ENCODE measurements around the gene LONRF3.

The LONRF3 gene

DNA sequence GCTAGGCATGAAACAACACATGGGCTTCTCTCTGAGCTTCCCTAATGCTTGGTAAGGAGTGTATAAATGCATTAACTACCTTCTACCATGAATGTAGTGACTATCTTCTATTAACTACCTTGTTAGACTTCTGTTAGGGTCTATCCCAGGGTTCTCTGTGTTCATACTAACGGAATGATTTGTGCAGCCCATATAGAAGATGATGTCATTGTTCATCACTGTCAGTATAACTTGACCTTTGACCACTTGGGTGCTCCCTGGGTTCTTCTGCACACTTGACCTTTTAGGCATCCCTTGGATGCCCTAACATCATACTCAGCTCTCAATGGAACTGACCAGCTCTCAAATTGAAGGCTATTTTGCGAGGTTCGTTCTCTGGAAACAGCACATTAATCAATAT lies 67.6 kb downstream of the LONRF3 start:
- Histone ChIP-seq H3K4me3 (ENCODE audit: low read depth, low read length) (no peak overlapping the region), H3K9me3 (no peaks in the 10 kb centered on the region), H3K27me3 (no peaks in the 10 kb centered on the region), H3K4me1 (no peaks in the 10 kb centered on the region), H3K36me3 (no peaks in the 10 kb centered on the region)
- TF ChIP-seq, protein P1, sequence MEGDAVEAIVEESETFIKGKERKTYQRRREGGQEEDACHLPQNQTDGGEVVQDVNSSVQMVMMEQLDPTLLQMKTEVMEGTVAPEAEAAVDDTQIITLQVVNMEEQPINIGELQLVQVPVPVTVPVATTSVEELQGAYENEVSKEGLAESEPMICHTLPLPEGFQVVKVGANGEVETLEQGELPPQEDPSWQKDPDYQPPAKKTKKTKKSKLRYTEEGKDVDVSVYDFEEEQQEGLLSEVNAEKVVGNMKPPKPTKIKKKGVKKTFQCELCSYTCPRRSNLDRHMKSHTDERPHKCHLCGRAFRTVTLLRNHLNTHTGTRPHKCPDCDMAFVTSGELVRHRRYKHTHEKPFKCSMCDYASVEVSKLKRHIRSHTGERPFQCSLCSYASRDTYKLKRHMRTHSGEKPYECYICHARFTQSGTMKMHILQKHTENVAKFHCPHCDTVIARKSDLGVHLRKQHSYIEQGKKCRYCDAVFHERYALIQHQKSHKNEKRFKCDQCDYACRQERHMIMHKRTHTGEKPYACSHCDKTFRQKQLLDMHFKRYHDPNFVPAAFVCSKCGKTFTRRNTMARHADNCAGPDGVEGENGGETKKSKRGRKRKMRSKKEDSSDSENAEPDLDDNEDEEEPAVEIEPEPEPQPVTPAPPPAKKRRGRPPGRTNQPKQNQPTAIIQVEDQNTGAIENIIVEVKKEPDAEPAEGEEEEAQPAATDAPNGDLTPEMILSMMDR (IDR thresholded peaks at IDR 0.05; ENCODE audit: low read depth, low read length) = no peak
- no peak for DNase-seq

DNA sequence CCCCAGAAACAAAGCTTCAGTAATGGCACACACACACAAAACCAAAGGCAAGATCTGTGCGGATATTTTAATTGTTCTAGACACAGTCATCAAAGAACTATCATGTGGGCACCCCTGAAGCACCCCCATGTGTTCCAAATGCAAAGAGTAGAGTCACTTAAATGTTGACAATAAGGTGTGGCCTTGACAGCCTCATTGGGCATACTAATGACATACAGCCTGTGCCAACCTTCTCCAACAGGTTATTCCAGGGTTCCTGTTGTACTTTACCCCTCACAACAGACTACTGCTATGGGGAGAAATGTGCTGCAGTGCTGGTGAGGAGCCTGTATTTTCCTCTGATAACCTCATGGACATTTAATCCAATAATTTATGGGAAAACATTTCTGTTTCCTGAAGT lies 68.6 kb downstream of the LONRF3 start:
- Histone ChIP-seq H3K4me1 (no peaks in the 10 kb centered on the region), H3K36me3 (no peaks in the 10 kb centered on the region), H3K27me3 (no peaks in the 10 kb centered on the region), H3K9me3 (no peaks in the 10 kb centered on the region), H3K4me3 (ENCODE audit: low read depth, low read length) (no peak overlapping the region)
- no peak for DNase-seq
- TF ChIP-seq, protein P1 (IDR thresholded peaks at IDR 0.05; ENCODE audit: low read depth, low read length) = no peak

DNA sequence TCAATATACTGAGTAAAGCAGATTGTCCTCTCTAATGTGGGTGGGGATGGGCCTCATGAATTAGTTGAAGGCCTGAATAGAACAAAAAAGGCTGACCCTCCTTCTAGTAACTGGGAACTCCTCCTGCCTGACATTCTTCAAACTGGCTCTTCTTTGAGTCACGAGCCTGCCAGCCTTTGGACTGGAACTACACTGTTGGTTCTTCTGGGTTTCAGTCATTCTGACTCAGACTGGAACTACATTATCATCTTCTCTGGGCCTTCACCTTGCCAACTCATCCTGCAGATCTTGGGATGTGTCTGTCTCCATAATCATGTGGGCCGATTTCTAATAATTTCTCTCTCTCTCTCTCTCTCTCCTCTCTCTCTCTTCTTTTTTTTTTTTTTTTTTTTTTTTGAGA lies 71.5 kb downstream of the LONRF3 start:
- Histone ChIP-seq H3K4me1 (no peaks in the 10 kb centered on the region), H3K27me3 (no peaks in the 10 kb centered on the region), H3K9me3 (no peaks in the 10 kb centered on the region), H3K36me3 (no peaks in the 10 kb centered on the region), H3K4me3 (ENCODE audit: low read depth, low read length) (no peak overlapping the region)
- TF ChIP-seq, protein P1 (IDR thresholded peaks at IDR 0.05; ENCODE audit: low read depth, low read length) = no peak
- no peak for DNase-seq

DNA sequence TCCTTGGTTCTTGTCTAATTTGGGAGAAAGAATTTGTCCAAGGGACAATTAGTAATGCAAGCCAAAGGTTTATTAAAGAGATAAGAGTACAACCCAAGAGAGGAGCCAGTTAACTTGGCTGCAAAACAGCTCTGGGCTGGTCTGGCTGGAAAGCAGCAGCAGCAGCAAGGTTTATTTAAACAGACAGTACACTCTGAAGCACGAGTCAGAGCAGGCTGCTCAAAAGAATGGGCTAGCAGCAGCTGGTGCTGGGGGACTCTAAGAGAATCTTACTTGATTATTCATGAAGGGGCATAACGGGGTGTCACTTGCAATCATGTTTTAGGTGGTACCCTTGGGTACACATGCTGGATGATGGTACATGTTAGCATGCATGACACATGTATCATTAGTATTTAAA lies 81.3 kb downstream of the LONRF3 start:
- TF ChIP-seq, protein P1 (IDR thresholded peaks at IDR 0.05; ENCODE audit: low read depth, low read length) = no peak
- DNase-seq = no peak
- Histone ChIP-seq H3K36me3 (no peaks in the 10 kb centered on the region), H3K9me3 (no peaks in the 10 kb centered on the region), H3K27me3 (no peaks in the 10 kb centered on the region), H3K4me3 (ENCODE audit: low read depth, low read length) (no peak overlapping the region), H3K4me1 (no peaks in the 10 kb centered on the region)

DNA sequence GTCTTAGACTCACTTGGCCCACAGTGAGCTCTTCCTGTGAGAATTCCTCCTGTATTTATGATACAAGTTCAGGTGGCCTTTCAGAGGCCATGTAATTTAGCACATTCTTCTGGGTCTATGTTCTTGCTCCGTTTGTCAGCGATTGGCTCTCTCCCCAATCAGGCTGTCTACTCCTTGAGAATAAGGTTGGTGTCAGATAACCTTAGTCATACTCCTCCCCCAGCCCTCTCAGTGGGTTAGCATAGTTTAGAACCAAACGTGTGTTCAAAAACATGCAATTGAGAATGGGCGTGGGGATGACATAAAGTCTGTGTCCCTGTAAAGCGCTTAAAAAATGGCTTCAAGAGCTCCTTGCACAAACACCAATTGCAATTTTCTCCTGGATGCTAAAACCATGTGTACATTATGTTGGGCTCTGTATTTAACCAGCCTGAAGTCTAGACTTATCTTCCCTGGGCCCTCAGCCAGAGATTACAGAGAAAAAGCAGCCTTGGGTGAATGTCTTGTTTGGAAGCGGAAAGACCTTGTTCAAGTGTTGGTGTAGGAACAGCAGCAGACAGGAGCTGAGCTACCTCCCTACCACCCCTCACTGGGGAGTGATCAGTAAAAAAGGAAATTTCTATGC lies 88.4 kb downstream of the LONRF3 start:
- DNase-seq = no peak
- Histone ChIP-seq H3K4me1 (no peaks in the 10 kb centered on the region), H3K27me3 (no peaks in the 10 kb centered on the region), H3K36me3 (no peaks in the 10 kb centered on the region), H3K9me3 (no peaks in the 10 kb centered on the region), H3K4me3 (ENCODE audit: low read depth, low read length) (no peak overlapping the region)
- TF ChIP-seq, protein P1 (IDR thresholded peaks at IDR 0.05; ENCODE audit: low read depth, low read length) = no peak

DNA sequence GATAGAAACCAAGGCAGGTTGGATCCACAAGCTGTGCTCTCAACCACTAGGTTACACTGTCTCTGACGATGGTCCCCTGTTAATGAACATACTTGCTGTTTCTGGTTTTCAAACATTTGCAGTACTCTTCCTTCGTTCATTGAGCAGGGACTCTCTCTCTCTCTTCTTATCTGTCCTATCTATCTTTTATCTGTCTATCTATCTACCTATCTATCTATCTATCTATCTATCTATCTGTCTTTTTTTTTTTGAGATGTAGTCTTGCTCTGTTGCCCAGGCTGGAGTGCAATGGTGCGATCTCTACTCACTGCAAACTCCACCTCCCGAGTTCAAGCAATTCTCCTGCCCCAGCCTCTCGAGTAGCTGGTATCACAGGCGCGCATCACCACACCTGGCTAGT lies 89.0 kb downstream of the LONRF3 start:
- DNase-seq = no peak
- Histone ChIP-seq H3K27me3 (no peaks in the 10 kb centered on the region), H3K4me1 (no peaks in the 10 kb centered on the region), H3K9me3 (no peaks in the 10 kb centered on the region), H3K4me3 (ENCODE audit: low read depth, low read length) (no peak overlapping the region), H3K36me3 (no peaks in the 10 kb centered on the region)
- TF ChIP-seq, protein P1 (IDR thresholded peaks at IDR 0.05; ENCODE audit: low read depth, low read length) = no peak
